Fibroblast of pulmonary artery (primary cell): ENCODE results near the gene GALNT17.

ENCODE experiments used
- DNase-seq: peaks from one replicate; pipeline ENCODE4 v3.0.0-alpha.2; 2010; ENCODE audit warnings: low read depth
- H3K4me3 ChIP-seq: replicated peaks from 2 replicates; pipeline ENCODE4 v1.5.1; 2011; ENCODE audit warnings: low read depth, mild to moderate bottlenecking, control low read depth, low read length, moderate library complexity
- CTCF ChIP-seq: IDR thresholded peaks from 2 replicates; pipeline ENCODE4 v1.5.1; 2011; ENCODE audit warnings: mild to moderate bottlenecking, control low read depth, low read length, inconsistent platforms; ENCODE audit errors: missing control alignments

GALNT17 gene

GRCh38 chr7:71338866-71339265 is 206.9 kb downstream of the GALNT17 start:
- H3K4me3 ChIP-seq, result no peak overlapping the region
- DNase-seq, result no peak
- no peak for TF ChIP-seq CTCF

DNA sequence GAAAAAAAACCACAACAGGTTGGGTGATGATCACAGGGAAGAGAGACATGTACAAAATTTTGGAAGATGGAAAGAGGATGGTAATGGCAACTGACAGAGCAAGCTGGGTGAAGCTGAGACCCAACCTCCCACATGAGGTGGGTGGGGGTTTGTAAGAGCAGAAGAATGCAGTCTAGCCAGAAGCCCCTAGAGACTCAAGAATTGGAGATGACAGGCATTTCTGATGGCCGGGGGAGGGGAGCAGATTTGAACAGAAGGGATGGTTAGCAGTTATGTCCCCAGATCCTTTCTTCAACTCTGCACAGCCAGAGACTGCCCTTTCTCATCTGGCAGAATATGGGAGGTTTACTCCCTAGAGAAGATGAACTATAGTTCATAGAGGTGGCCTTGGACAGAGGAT is 208.0 kb downstream of the GALNT17 start:
- TF ChIP-seq CTCF, result no peak

DNA sequence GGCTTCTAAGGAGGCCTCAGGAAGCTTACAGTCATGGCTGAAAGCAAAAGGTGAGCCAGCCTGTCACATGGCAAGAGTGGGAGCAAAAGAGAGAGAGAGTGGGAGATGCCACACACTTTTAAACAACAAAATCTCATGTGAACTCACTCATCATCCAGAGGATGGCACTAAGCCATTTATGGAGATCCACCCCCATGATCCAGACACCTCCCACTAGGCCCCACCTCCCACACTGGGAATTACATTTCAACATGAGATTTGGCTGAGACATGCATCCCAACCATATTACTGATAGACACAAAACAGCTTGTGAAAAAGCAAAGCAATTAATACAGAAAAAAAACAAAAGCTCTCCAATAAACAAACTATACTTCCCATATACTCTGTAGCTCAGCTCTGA is 210.3 kb downstream of the GALNT17 start:
- H3K4me3 ChIP-seq, result no peak overlapping the region
- TF ChIP-seq CTCF, result no peak
- no peak for DNase-seq

More for the DNA sequence above, 208.0 kb downstream of the GALNT17 start:
- no peak for DNase-seq
- H3K4me3 ChIP-seq, result no peak overlapping the region

DNA sequence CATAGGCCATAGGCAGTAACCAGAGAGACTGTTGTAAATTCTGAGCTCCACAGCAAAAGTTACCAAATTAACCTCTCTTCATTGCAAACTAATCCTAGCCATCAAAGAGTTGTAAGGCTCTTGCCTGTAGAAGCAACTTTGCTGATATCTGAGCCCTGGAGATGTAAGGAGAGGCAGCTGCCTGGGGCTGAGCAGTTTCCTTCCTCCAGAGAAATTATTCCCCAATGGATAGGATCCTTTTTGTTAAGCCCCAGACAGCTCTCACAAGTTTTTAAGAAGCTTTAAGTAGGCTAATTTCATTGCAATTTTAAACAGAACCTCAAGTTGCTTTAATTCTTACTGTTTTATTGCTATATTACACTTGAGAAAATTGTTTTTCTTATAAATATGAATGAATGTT is 211.1 kb downstream of the GALNT17 start:
- DNase-seq, result no peak
- TF ChIP-seq CTCF, result no peak
- H3K4me3 ChIP-seq, result no peak overlapping the region

- no peak overlapping the region for H3K4me3 ChIP-seq
- no peak for DNase-seq
- TF ChIP-seq CTCF, result no peak
Observed at GRCh38 chr7:71343892-71344291, 211.9 kb downstream of the GALNT17 start.

DNA sequence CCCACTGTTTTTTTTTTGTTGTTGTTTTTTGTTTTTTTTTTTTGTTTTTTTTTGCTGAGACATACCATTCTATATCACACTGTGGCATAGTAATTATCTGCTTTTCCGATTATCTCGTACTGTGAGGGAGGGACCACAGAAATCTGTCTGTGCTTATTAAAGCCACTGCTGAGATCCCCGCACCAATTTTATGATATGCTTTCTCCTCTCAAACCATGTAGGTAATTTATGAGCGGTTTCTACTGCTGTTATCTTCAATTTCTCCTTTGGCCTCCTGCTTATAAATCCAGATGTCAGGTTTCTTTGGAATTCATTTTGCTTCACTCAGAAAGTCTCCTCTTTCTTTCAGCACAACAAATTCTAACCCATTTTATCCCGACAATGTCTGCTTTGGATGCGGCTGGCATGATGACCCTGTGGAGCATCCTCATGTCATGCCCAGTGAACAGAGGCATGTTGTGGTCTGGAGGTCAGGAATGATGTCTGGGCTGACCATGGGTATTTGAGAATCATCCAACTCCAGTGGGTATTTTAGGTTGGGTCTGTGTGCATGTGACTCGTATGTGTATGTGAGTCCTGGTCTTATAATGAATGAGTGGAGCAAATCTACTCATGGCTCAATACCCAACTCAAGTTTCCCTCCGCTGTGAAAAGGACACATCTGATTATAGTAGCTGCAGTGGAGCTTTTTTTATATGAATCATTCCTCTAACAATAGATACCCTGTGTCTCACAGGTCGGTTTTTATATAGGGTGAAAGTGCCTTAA is 213.4 kb downstream of the GALNT17 start:
- no peak for DNase-seq
- TF ChIP-seq CTCF, result no peak
- no peak overlapping the region for H3K4me3 ChIP-seq
